H1 (cell line): ENCODE measurements around the gene ALLC. TPM values are rescaled to one million over a fixed set of nuclear protein-coding genes. Genes with fewer than 3 reads are reported as not detected.

Source experiments
- polyA plus RNA-seq, 7 experiments: library from polyadenylated mRNA; depleted of rRNA in 3 of 7; stranded (reverse) in 5 of 7; unstranded in 2 of 7; fragments of >200 nt in 5 of 7; fragments of 200-250 nt in 2 of 7; gene quantifications; 1 replicate in 5 of 7; 2 replicates in 1 of 7; 4 replicates in 1 of 7; pipeline versions ENCODE4 v1.2.1 to v1.2.3, GENCODE V29; 2011 to 2013; ENCODE audit warnings: missing spikeins in 2 of 7, mixed read lengths in 2 of 7
- small RNA-seq: library from polyadenylated mRNA; stranded (forward); fragments of <200 nt; extraction: miRNeasy Mini kit (QIAGEN cat#:217004); gene quantifications from one replicate; pipeline ENCODE3, GENCODE V24; 2013; ENCODE audit not compliant: insufficient read depth
- total RNA-seq: library from RNA; stranded (reverse); fragmentation: NEBNext Ultra II Directional; extraction: Animal tissue kit (Norgen Biotek cat#: 25700); gene quantifications from 2 replicates; pipeline ENCODE4 v1.2.1, GENCODE V29; 2021

Gene ALLC
- total and polyA plus RNA-seq, 2 of the 8 experiments (the other 6 are each of a cell fraction or from before 2014, with no cell fraction given): not detected

Small RNA genes lying within 50 kb of the gene (small RNA-seq; reads per million reads assigned to genes)
- not detected for gene TMSB4XP2

Other genes with a start within 250 kb of the ALLC start
- 32.7 and 40.2 TPM in 2 replicates for gene ADI1, start 138.7 kb upstream of the ALLC start, total RNA-seq
- gene ADI1, start 138.7 kb upstream of the ALLC start, polyA plus RNA-seq (2011; rRNA removed): 12.2 and 13.7 TPM in 2 replicates
- 40.8 and 42.7 TPM in 2 replicates for gene RNASEH1, start 99.9 kb upstream of the ALLC start, total RNA-seq
- gene RNASEH1, start 99.9 kb upstream of the ALLC start, polyA plus RNA-seq (2011; rRNA removed): 11.7 and 13.9 TPM in 2 replicates
- 1,867 and 1,891 TPM in 2 replicates for gene RPS7, start 82.9 kb upstream of the ALLC start, total RNA-seq
- 765 and 1,314 TPM in 2 replicates for gene RPS7, start 82.9 kb upstream of the ALLC start, polyA plus RNA-seq (2011; rRNA removed)
- 0.25 and 0.47 TPM in 2 replicates for gene COLEC11, start 63.1 kb upstream of the ALLC start, total RNA-seq
- 0.58 and 0.80 TPM in 2 replicates for gene COLEC11, start 63.1 kb upstream of the ALLC start, polyA plus RNA-seq (2011; rRNA removed)
- gene DCDC2C, start 45.4 kb downstream of the ALLC start, total RNA-seq: not detected in 2 replicates
- gene DCDC2C, start 45.4 kb downstream of the ALLC start, polyA plus RNA-seq (2011; rRNA removed): 0.50 and 0.91 TPM in 2 replicates